Measurements from ENCODE around the gene FOCAD.
A peak's percentile ranks its signal among the peaks of the same experiment; 100 is the strongest.

FOCAD gene

GRCh38 chr9:20744036-20744630 lies 60.1 kb downstream of the FOCAD start:
- 94% methylated on average over 2 of the region's 2 CpGs for WGBS (ENCODE audit: insufficient coverage)
- CTCF ChIA-PET: interaction anchor here (1.0 kb wide), 2 partner anchors 11 to 17 kb away, joined by 3 to 6 read pairs; no protein-coding TSS in a partner anchor
- POLR2A ChIA-PET: interaction anchor here (0.6 kb wide), 1 partner anchor 1615 kb away, joined by 6 read pairs; no protein-coding TSS in a partner anchor
- no peak overlapping the region for H3K27ac ChIP-seq (ENCODE audit: insufficient read depth in 1 of 2, low read depth in 1 of 2, low read length in 2 of 2, poor library complexity in 1 of 2, severe bottlenecking in 2 of 2)
- no peak for DNase-seq
- H3K9me3 ChIP-seq (ENCODE audit: control extremely low read depth in 1 of 5, control insufficient read depth in 4 of 5, insufficient read depth in 2 of 5, low read depth in 1 of 5, low read length in 4 of 5): no peaks in the 10 kb centered on the region
- no peaks in the 10 kb centered on the region for H3K4me1 ChIP-seq (ENCODE audit: control extremely low read depth in 1 of 4, control insufficient read depth in 4 of 4, insufficient read depth in 4 of 4, low read length in 3 of 4)
- H3K4me3 ChIP-seq (ENCODE audit: control insufficient read depth in 1 of 7, extremely low read depth in 1 of 7, insufficient read depth in 4 of 7, low read depth in 2 of 7, low read length in 6 of 7): no peak overlapping the region
- no peaks in the 10 kb centered on the region for H3K27me3 ChIP-seq (replicated peaks in 2 of 5; ENCODE audit: control insufficient read depth in 4 of 5, insufficient read depth in 5 of 5, low read length in 4 of 5)
- H3K36me3 ChIP-seq (ENCODE audit: control insufficient read depth in 4 of 4, insufficient read depth in 4 of 4, low read length in 3 of 4): peaks cover 0 to 11% (median 8%) of the 10 kb centered on the region in 4 experiments

DNA sequence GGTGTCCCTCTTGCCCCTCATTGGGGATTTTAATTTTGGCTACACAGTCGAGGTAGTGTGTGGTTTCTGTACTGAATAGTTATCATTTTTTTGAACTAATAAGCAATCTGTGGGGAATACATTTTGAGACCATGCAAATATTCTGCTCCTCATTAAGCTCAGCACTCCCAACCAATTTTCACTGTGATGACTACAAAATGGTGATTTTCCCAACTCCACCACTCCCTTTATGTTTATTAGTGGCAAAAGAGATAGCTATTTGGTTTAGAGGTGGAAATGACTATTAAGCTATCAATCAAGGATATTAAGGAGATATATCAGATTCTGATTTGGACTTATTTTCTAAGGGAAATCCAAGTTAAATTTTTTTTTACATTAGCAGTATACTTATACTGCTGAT lies 62.9 kb downstream of the FOCAD start:
- no peak overlapping the region for H3K27ac ChIP-seq (ENCODE audit: insufficient read depth in 1 of 2, low read depth in 1 of 2, low read length in 2 of 2, poor library complexity in 1 of 2, severe bottlenecking in 2 of 2)
- peaks cover 0 to 7% (median 5%) of the 10 kb centered on the region in 4 experiments for H3K36me3 ChIP-seq (ENCODE audit: control insufficient read depth in 4 of 4, insufficient read depth in 4 of 4, low read length in 3 of 4)
- H3K4me1 ChIP-seq (ENCODE audit: control extremely low read depth in 1 of 4, control insufficient read depth in 4 of 4, insufficient read depth in 4 of 4, low read length in 3 of 4): peaks cover 0 to 5% (median 0%) of the 10 kb centered on the region in 4 experiments
- no peak for DNase-seq
- ChIA-PET POLR2A (no interaction called here), CTCF (no interaction called here)
- WGBS (ENCODE audit: insufficient coverage): no CpG with 5 or more reads among the region's 1 CpG
- H3K27me3 ChIP-seq (replicated peaks in 2 of 5; ENCODE audit: control insufficient read depth in 4 of 5, insufficient read depth in 5 of 5, low read length in 4 of 5): no peaks in the 10 kb centered on the region
- no peak overlapping the region for H3K4me3 ChIP-seq (ENCODE audit: control insufficient read depth in 1 of 7, extremely low read depth in 1 of 7, insufficient read depth in 4 of 7, low read depth in 2 of 7, low read length in 6 of 7)
- no peaks in the 10 kb centered on the region for H3K9me3 ChIP-seq (ENCODE audit: control extremely low read depth in 1 of 5, control insufficient read depth in 4 of 5, insufficient read depth in 2 of 5, low read depth in 1 of 5, low read length in 4 of 5)

- Histone ChIP-seq H3K9me3 (ENCODE audit: control extremely low read depth in 1 of 5, control insufficient read depth in 4 of 5, insufficient read depth in 2 of 5, low read depth in 1 of 5, low read length in 4 of 5) (no peaks in the 10 kb centered on the region), H3K4me3 (ENCODE audit: control insufficient read depth in 1 of 7, extremely low read depth in 1 of 7, insufficient read depth in 4 of 7, low read depth in 2 of 7, low read length in 6 of 7) (no peak overlapping the region), H3K27ac (ENCODE audit: insufficient read depth in 1 of 2, low read depth in 1 of 2, low read length in 2 of 2, poor library complexity in 1 of 2, severe bottlenecking in 2 of 2) (no peak overlapping the region), H3K36me3 (ENCODE audit: control insufficient read depth in 4 of 4, insufficient read depth in 4 of 4, low read length in 3 of 4) (peaks cover 0 to 4% (median 0%) of the 10 kb centered on the region in 4 experiments), H3K4me1 (ENCODE audit: control extremely low read depth in 1 of 4, control insufficient read depth in 4 of 4, insufficient read depth in 4 of 4, low read length in 3 of 4) (peaks cover 0 to 5% (median 0%) of the 10 kb centered on the region in 4 experiments), H3K27me3 (replicated peaks in 2 of 5; ENCODE audit: control insufficient read depth in 4 of 5, insufficient read depth in 5 of 5, low read length in 4 of 5) (no peaks in the 10 kb centered on the region)
- ChIA-PET CTCF (no interaction called here), POLR2A (no interaction called here)
- no peak for DNase-seq
- WGBS (ENCODE audit: insufficient coverage): 60% methylated on average over 1 of the region's 1 CpG
Observed at GRCh38 chr9:20749496-20750198, 65.6 kb downstream of the FOCAD start.

DNA sequence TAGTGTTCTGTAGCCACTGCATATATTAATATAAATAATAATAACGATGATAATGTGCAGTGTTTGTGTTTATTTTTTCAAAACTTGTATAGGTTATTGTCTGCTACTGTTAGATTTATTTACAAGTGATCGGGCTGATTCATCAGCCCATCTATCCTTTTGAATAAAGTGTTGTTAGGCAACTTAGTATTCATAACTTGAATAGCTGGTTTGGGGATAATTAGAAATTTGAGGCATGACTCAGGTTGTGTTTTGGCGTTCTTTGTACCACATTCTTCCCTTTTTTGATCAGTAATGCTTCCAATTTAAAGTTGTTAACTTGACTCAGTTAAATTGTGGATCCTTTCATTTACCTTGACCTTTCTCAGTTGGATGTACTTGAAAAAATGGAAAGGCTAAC lies 69.7 kb downstream of the FOCAD start:
- ChIA-PET CTCF (no interaction called here), POLR2A (no interaction called here)
- DNase-seq: no peak
- 100% methylated on average over 1 of the region's 3 CpGs for WGBS (ENCODE audit: insufficient coverage)
- H3K27ac ChIP-seq (ENCODE audit: insufficient read depth in 1 of 2, low read depth in 1 of 2, low read length in 2 of 2, poor library complexity in 1 of 2, severe bottlenecking in 2 of 2): no peak overlapping the region
- H3K9me3 ChIP-seq (ENCODE audit: control extremely low read depth in 1 of 5, control insufficient read depth in 4 of 5, insufficient read depth in 2 of 5, low read depth in 1 of 5, low read length in 4 of 5): no peaks in the 10 kb centered on the region
- H3K27me3 ChIP-seq (replicated peaks in 2 of 5; ENCODE audit: control insufficient read depth in 4 of 5, insufficient read depth in 5 of 5, low read length in 4 of 5): no peaks in the 10 kb centered on the region
- peaks cover 0 to 5% (median 0%) of the 10 kb centered on the region in 4 experiments for H3K4me1 ChIP-seq (ENCODE audit: control extremely low read depth in 1 of 4, control insufficient read depth in 4 of 4, insufficient read depth in 4 of 4, low read length in 3 of 4)
- no peak overlapping the region for H3K4me3 ChIP-seq (ENCODE audit: control insufficient read depth in 1 of 7, extremely low read depth in 1 of 7, insufficient read depth in 4 of 7, low read depth in 2 of 7, low read length in 6 of 7)
- peaks cover 0 to 2% (median 0%) of the 10 kb centered on the region in 4 experiments for H3K36me3 ChIP-seq (ENCODE audit: control insufficient read depth in 4 of 4, insufficient read depth in 4 of 4, low read length in 3 of 4)

- H3K4me1 ChIP-seq (ENCODE audit: control extremely low read depth in 1 of 4, control insufficient read depth in 4 of 4, insufficient read depth in 4 of 4, low read length in 3 of 4): peaks cover 0 to 5% (median 0%) of the 10 kb centered on the region in 4 experiments
- no peak overlapping the region for H3K4me3 ChIP-seq (ENCODE audit: control insufficient read depth in 1 of 7, extremely low read depth in 1 of 7, insufficient read depth in 4 of 7, low read depth in 2 of 7, low read length in 6 of 7)
- H3K36me3 ChIP-seq (ENCODE audit: control insufficient read depth in 4 of 4, insufficient read depth in 4 of 4, low read length in 3 of 4): peaks cover 0 to 2% (median 0%) of the 10 kb centered on the region in 4 experiments
- POLR2A ChIA-PET: no interaction called here
- CTCF ChIA-PET: interaction anchor here (0.8 kb wide), 1 partner anchor 9 kb away, joined by 3 read pairs; no protein-coding TSS in a partner anchor
- 100% methylated on average over 1 of the region's 2 CpGs for WGBS (ENCODE audit: insufficient coverage)
- H3K27ac ChIP-seq (ENCODE audit: insufficient read depth in 1 of 2, low read depth in 1 of 2, low read length in 2 of 2, poor library complexity in 1 of 2, severe bottlenecking in 2 of 2): no peak overlapping the region
- no peaks in the 10 kb centered on the region for H3K27me3 ChIP-seq (replicated peaks in 2 of 5; ENCODE audit: control insufficient read depth in 4 of 5, insufficient read depth in 5 of 5, low read length in 4 of 5)
- DNase-seq: no peak
- no peaks in the 10 kb centered on the region for H3K9me3 ChIP-seq (ENCODE audit: control extremely low read depth in 1 of 5, control insufficient read depth in 4 of 5, insufficient read depth in 2 of 5, low read depth in 1 of 5, low read length in 4 of 5)
Observed at GRCh38 chr9:20754556-20754955, 70.5 kb downstream of the FOCAD start.

DNA sequence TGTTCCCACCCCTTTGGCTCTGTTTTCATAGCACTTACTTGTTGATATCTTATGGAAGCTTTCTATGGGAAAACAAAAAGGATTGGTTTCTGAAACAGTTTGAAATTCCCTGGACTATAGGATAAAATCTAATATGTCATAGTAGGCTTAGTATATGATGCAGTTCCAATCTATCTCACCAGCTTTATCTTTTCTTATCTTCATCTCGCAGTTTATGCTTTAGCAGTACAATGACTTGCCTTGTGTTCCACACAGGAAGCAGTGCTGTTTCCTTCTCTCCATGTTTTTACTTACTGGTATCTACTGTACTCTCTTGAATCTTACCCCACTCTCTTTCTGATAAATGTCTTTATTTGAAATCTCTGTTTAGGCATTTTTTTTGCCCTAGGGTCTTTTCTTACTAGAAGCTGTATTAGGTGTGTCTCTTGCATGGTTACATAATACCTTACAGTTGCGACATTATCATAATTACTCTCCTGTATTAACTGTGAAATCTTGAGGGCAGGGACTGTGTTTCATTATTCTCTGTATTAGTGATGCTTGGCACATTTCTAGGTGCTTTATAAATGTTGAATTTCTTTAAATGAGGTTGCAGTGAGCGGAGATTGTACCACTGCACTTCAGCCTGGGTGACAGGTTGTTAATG lies 76.3 kb downstream of the FOCAD start:
- peaks cover 0 to 10% (median 3%) of the 10 kb centered on the region in 4 experiments for H3K36me3 ChIP-seq (ENCODE audit: control insufficient read depth in 4 of 4, insufficient read depth in 4 of 4, low read length in 3 of 4)
- H3K9me3 ChIP-seq (ENCODE audit: control extremely low read depth in 1 of 5, control insufficient read depth in 4 of 5, insufficient read depth in 2 of 5, low read depth in 1 of 5, low read length in 4 of 5): no peaks in the 10 kb centered on the region
- peak overlapping the region in 2 of 7 experiments; percentile 13 to 24 for H3K4me3 ChIP-seq (ENCODE audit: control insufficient read depth in 1 of 7, extremely low read depth in 1 of 7, insufficient read depth in 4 of 7, low read depth in 2 of 7, low read length in 6 of 7)
- peak overlapping the region in 1 of 2 experiments; percentile 43 for H3K27ac ChIP-seq (ENCODE audit: insufficient read depth in 1 of 2, low read depth in 1 of 2, low read length in 2 of 2, poor library complexity in 1 of 2, severe bottlenecking in 2 of 2)
- peak; percentile 49 to 94 (median 84) for DNase-seq
- no peaks in the 10 kb centered on the region for H3K27me3 ChIP-seq (replicated peaks in 2 of 5; ENCODE audit: control insufficient read depth in 4 of 5, insufficient read depth in 5 of 5, low read length in 4 of 5)
- 36% methylated on average over 2 of the region's 3 CpGs for WGBS (ENCODE audit: insufficient coverage)
- ChIA-PET CTCF (interaction anchor here (0.8 to 2.2 kb wide), 5 partner anchors 11 to 119 kb away, joined by 3 to 6 read pairs (median 4); partner anchors contain the start of gene FOCAD), POLR2A (interaction anchor here (0.7 kb wide), 1 partner anchor 76 kb away, joined by 5 read pairs; the partner anchor contains the start of gene FOCAD)
- H3K4me1 ChIP-seq (ENCODE audit: control extremely low read depth in 1 of 4, control insufficient read depth in 4 of 4, insufficient read depth in 4 of 4, low read length in 3 of 4): peaks cover 3 to 20% (median 17%) of the 10 kb centered on the region in 4 experiments
